B cell (primary cell): ENCODE data around the gene ASGR2.

Experiments
- CTCF ChIP-seq: fragments of 200-600 bp; IDR thresholded peaks from one replicate; pipeline ENCODE4 v1.8.0; 2022; ENCODE audit warnings: antibody characterized with exemption, mild to moderate bottlenecking
- EZH2 ChIP-seq: IDR thresholded peaks from 2 replicates; pipeline ENCODE4 v1.6.1; 2012; ENCODE audit warnings: borderline replicate concordance, low read depth, mild to moderate bottlenecking, moderate library complexity, low read length; ENCODE audit not compliant: insufficient read depth, poor library complexity, severe bottlenecking

- no peak for TF ChIP-seq CTCF
- TF ChIP-seq EZH2 = no peak
These were observed 7.4 kb downstream of the ASGR2 start for GRCh38 chr17:7107012-7107754.
